Endothelial cell of umbilical vein (primary cell): ENCODE data around the gene TMEM30B.

Experiments
- CTCF ChIP-seq, 2 donors: IDR thresholded peaks; 1 replicate in 1 of 2; 2 replicates in 1 of 2; pipeline ENCODE4 v1.5.1; 2011; ENCODE audit warnings: low read length in 2 of 2, mild to moderate bottlenecking in 2 of 2, moderate library complexity in 2 of 2, control low read depth in 1 of 2, inconsistent platforms in 1 of 2, low read depth in 1 of 2; ENCODE audit not compliant: insufficient read depth in 1 of 2; ENCODE audit errors: extremely low read depth in 1 of 2
- POLR2A ChIP-seq: IDR thresholded peaks from 2 replicates; pipeline ENCODE4 v1.6.1; 2012; ENCODE audit warnings: low read depth, mild to moderate bottlenecking, control low read depth, low read length

GRCh38 chr14:61315313-61315712 lies 34.2 kb upstream of the TMEM30B start:
- TF ChIP-seq CTCF (IDR thresholded peaks at IDR 0.05; ENCODE audit: extremely low read depth in 1 of 2, insufficient read depth in 1 of 2, low read depth in 1 of 2, low read length in 2 of 2) (no peak), POLR2A (no peak)
